Neural progenitor cell (in vitro differentiated cells): ENCODE measurements around the gene KIAA0825. TPM values are rescaled to one million over a fixed set of nuclear protein-coding genes. Genes with fewer than 3 reads are reported as not detected.

Experiments used
- DNase-seq: peaks from one replicate; pipeline ENCODE4 v3.0.0-alpha.2; 2016; ENCODE audit warnings: low spot score
- H2AFZ ChIP-seq: fragments of 200-600 bp; sonication (generic); replicated peaks from 2 replicates; pipeline ENCODE4 v1.6.1; 2016; ENCODE audit warnings: antibody characterized with exemption
- H3F3A ChIP-seq: fragments of 200-600 bp; sonication (generic); 2 replicates; pipeline ENCODE4 v1.6.1; 2016; ENCODE audit warnings: antibody characterized with exemption, low read depth
- H3K27ac ChIP-seq: fragments of 200-600 bp; sonication (generic); 2 replicates; pipeline ENCODE4 v1.5.1; 2016; ENCODE audit warnings: mild to moderate bottlenecking
- H3K27me3 ChIP-seq: fragments of 200-600 bp; sonication (generic); 2 replicates; pipeline ENCODE4 v1.6.1; 2016; ENCODE audit warnings: mild to moderate bottlenecking, moderate library complexity
- H3K36me3 ChIP-seq: fragments of 200-600 bp; sonication (generic); 2 replicates; pipeline ENCODE4 v1.5.1; 2016
- H3K4me1 ChIP-seq: fragments of 200-600 bp; sonication (generic); 2 replicates; pipeline ENCODE4 v1.6.1; 2016; ENCODE audit warnings: mixed run types
- H3K4me2 ChIP-seq: fragments of 200-600 bp; sonication (generic); 2 replicates; pipeline ENCODE4 v1.6.1; 2016
- H3K4me3 ChIP-seq: fragments of 200-600 bp; sonication (generic); 2 replicates; pipeline ENCODE4 v1.5.1; 2016
- H3K79me2 ChIP-seq: fragments of 200-600 bp; sonication (generic); 2 replicates; pipeline ENCODE4 v1.6.1; 2016; ENCODE audit warnings: low read depth
- H3K9ac ChIP-seq: fragments of 200-600 bp; sonication (generic); 2 replicates; pipeline ENCODE4 v1.6.1; 2016
- H3K9me3 ChIP-seq: fragments of 200-600 bp; sonication (generic); 2 replicates; pipeline ENCODE4 v1.5.1; 2016; ENCODE audit warnings: low read depth
- H4K20me1 ChIP-seq: fragments of 200-600 bp; sonication (generic); 2 replicates; pipeline ENCODE4 v1.6.1; 2016; ENCODE audit warnings: low read depth
- H3K27ac Mint-ChIP-seq: 3 replicates; pipeline ENCODE4 v1.8.0; 2021; ENCODE audit warnings: mixed read lengths
- H3K27me3 Mint-ChIP-seq: 2 replicates; pipeline ENCODE4 v1.8.0; 2022; ENCODE audit warnings: low read depth, mild to moderate bottlenecking, inconsistent platforms, moderate library complexity, mixed read lengths; ENCODE audit not compliant: insufficient read depth
- H3K36me3 Mint-ChIP-seq: 3 replicates; pipeline ENCODE4 v1.8.0; 2021; ENCODE audit warnings: mixed read lengths
- H3K4me1 Mint-ChIP-seq: 3 replicates; pipeline ENCODE4 v1.8.0; 2021; ENCODE audit warnings: mixed read lengths
- H3K4me3 Mint-ChIP-seq: 3 replicates; pipeline ENCODE4 v1.8.0; 2021; ENCODE audit warnings: mild to moderate bottlenecking, moderate library complexity, mixed read lengths
- H3K9me3 Mint-ChIP-seq: 3 replicates; pipeline ENCODE4 v1.8.0; 2020; ENCODE audit warnings: mixed read lengths
- CTCF ChIP-seq: fragments of 200-600 bp; sonication (generic); IDR thresholded peaks from 2 replicates; pipeline ENCODE4 v1.5.1; 2017; ENCODE audit warnings: antibody characterized with exemption, mild to moderate bottlenecking
- EZH2 ChIP-seq: fragments of 200-600 bp; sonication (generic); IDR thresholded peaks from 2 replicates; pipeline ENCODE4 v1.6.1; 2017; ENCODE audit warnings: antibody characterized with exemption, mild to moderate bottlenecking, moderate library complexity
- EZH2phosphoT487 ChIP-seq: fragments of 200-600 bp; sonication (generic); IDR thresholded peaks from 2 replicates; pipeline ENCODE4 v1.6.1; 2017; ENCODE audit warnings: antibody characterized with exemption
- total RNA-seq: library from RNA; depleted of rRNA; stranded (reverse); fragments of >200 nt; gene quantifications from 2 replicates; pipeline ENCODE4 v1.2.3, GENCODE V29; 2015; ENCODE audit warnings: low replicate concordance

The KIAA0825 gene
- total RNA-seq, 1 donor from 2014 or later = 3.7 TPM

- no peaks in the 10 kb centered on the region for H4K20me1 ChIP-seq
- Mint-ChIP-seq H3K27me3 (no peaks in the 10 kb centered on the region), H3K4me3 (no peak overlapping the region), H3K4me1 (no peaks in the 10 kb centered on the region), H3K9me3 (no peaks in the 10 kb centered on the region), H3K36me3 (peaks cover 2% of the 10 kb centered on the region), H3K27ac (no peak overlapping the region)
- no peaks in the 10 kb centered on the region for H3K4me1 ChIP-seq
- no peak overlapping the region for H3K9ac ChIP-seq
- no peaks in the 10 kb centered on the region for H3K27me3 ChIP-seq
- no peak overlapping the region for H3K4me2 ChIP-seq
- peaks cover 5% of the 10 kb centered on the region for H3F3A ChIP-seq
- H3K79me2 ChIP-seq = no peaks in the 10 kb centered on the region
- H2AFZ ChIP-seq = no peak overlapping the region
- no peaks in the 10 kb centered on the region for H3K9me3 ChIP-seq
- no peak for DNase-seq
- TF ChIP-seq CTCF (no peak), EZH2 (no peak), EZH2phosphoT487 (no peak)
- no peak overlapping the region for H3K27ac ChIP-seq
- H3K4me3 ChIP-seq = no peak overlapping the region
- no peaks in the 10 kb centered on the region for H3K36me3 ChIP-seq
Observed at GRCh38 chr5:94361832-94362796, 256.3 kb downstream of the KIAA0825 start.

GRCh38 chr5:94361161-94361560 is 257.2 kb downstream of the KIAA0825 start:
- Histone ChIP-seq H4K20me1 (no peaks in the 10 kb centered on the region), H3K27me3 (no peaks in the 10 kb centered on the region), H3K4me2 (no peak overlapping the region), H3K9me3 (no peaks in the 10 kb centered on the region), H3K9ac (no peak overlapping the region), H3K4me3 (no peak overlapping the region), H3F3A (peaks cover 6% of the 10 kb centered on the region), H3K27ac (no peak overlapping the region), H3K4me1 (no peaks in the 10 kb centered on the region), H3K36me3 (no peaks in the 10 kb centered on the region), H3K79me2 (no peaks in the 10 kb centered on the region), H2AFZ (no peak overlapping the region)
- TF ChIP-seq EZH2phosphoT487 = no peak
- no peak for TF ChIP-seq EZH2
- TF ChIP-seq CTCF = no peak
- no peaks in the 10 kb centered on the region for H3K9me3 Mint-ChIP-seq
- H3K4me3 Mint-ChIP-seq = no peak overlapping the region
- DNase-seq = no peak
- no peak overlapping the region for H3K27ac Mint-ChIP-seq
- no peaks in the 10 kb centered on the region for H3K36me3 Mint-ChIP-seq
- H3K4me1 Mint-ChIP-seq = no peaks in the 10 kb centered on the region
- peaks cover under 1% of the 10 kb centered on the region for H3K27me3 Mint-ChIP-seq

GRCh38 chr5:94360382-94361130 is 257.8 kb downstream of the KIAA0825 start:
- H3K9me3 ChIP-seq = no peaks in the 10 kb centered on the region
- no peaks in the 10 kb centered on the region for H3K79me2 ChIP-seq
- H4K20me1 ChIP-seq = no peaks in the 10 kb centered on the region
- H3K27me3 Mint-ChIP-seq = peaks cover 2% of the 10 kb centered on the region
- H3K36me3 ChIP-seq = no peaks in the 10 kb centered on the region
- no peaks in the 10 kb centered on the region for H3K27me3 ChIP-seq
- H3K36me3 Mint-ChIP-seq = no peaks in the 10 kb centered on the region
- no peak overlapping the region for H3K4me3 ChIP-seq
- H3K27ac ChIP-seq = no peak overlapping the region
- H3K9me3 Mint-ChIP-seq = no peaks in the 10 kb centered on the region
- no peak overlapping the region for H2AFZ ChIP-seq
- TF ChIP-seq CTCF (no peak), EZH2phosphoT487 (no peak), EZH2 (no peak)
- H3K4me2 ChIP-seq = no peak overlapping the region
- H3K4me1 Mint-ChIP-seq = no peaks in the 10 kb centered on the region
- H3K27ac Mint-ChIP-seq = no peak overlapping the region
- no peak overlapping the region for H3K4me3 Mint-ChIP-seq
- peaks cover 6% of the 10 kb centered on the region for H3F3A ChIP-seq
- peaks cover 3% of the 10 kb centered on the region for H3K4me1 ChIP-seq
- no peak overlapping the region for H3K9ac ChIP-seq
- no peak for DNase-seq
